ENCODE data around the gene SHROOM4.

SHROOM4 gene

GRCh38 chrX:50813843-50814661 lies at the start of gene SHROOM4:
Gene SHROOM4, minus strand, starts transcription at chrX:50814194. Its CDS starts 176 bp downstream, at chrX:50814018.
- in situ Hi-C loops (cut with MboI; ENCODE audit: low sequenced_read_pairs) = no loop called here

DNA sequence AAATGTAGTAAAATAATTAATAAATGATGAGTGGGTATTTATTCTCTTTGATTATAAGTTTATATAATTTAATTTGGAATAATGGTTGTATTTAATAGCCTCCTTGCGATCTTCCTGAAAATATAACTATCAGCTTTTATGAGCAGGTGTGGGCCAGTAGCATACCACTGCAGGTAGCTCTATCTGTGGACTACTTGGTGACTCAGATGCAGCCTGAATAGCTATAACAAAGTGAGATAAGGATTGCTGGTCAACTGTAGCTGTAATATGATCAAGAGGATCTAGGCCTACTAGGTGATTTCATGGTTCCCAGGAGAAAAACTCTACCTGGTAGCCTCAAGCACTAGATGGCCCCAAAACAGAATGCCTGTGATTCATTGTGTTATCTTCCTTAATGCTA lies 49.5 kb upstream of the SHROOM4 start:
- in situ Hi-C loops (cut with MboI; ENCODE audit: low sequenced_read_pairs) = no loop called here

GRCh38 chrX:50860518-50860917 lies 46.5 kb upstream of the SHROOM4 start:
- in situ Hi-C loops (cut with MboI; ENCODE audit: low sequenced_read_pairs) = no loop called here

- in situ Hi-C loops (cut with MboI; ENCODE audit: low sequenced_read_pairs) = no loop called here
Measured at GRCh38 chrX:50858548-50858947, 44.6 kb upstream of the SHROOM4 start.

GRCh38 chrX:50853399-50853798 lies 39.4 kb upstream of the SHROOM4 start:
- in situ Hi-C loops (cut with MboI; ENCODE audit: low sequenced_read_pairs) = no loop called here

GRCh38 chrX:50852524-50852923 lies 38.5 kb upstream of the SHROOM4 start:
- in situ Hi-C loops (cut with MboI; ENCODE audit: low sequenced_read_pairs) = no loop called here

DNA sequence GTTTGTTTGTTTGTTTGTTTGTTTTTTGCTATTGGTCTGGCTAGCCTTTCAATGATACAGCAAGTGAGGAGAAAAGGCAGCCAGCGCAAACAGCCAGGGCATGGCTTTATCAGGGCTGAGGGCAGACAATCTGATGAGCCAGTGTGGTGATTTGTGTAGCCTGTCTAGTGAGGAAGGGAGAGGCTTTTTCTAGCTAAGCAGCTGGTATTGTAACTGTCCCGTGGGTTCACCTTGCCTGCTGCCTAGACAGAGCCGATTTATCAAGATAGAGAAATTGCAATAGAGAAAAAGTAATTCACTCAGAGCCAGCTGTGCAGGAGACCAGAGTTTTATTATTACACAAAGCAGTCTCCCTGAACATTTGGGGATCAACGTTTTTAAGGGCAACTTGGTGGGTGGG lies 28.2 kb upstream of the SHROOM4 start:
- in situ Hi-C loops (cut with MboI; ENCODE audit: low sequenced_read_pairs) = no loop called here

GRCh38 chrX:50839730-50840129 lies 25.7 kb upstream of the SHROOM4 start:
- in situ Hi-C loops (cut with MboI; ENCODE audit: low sequenced_read_pairs) = no loop called here

DNA sequence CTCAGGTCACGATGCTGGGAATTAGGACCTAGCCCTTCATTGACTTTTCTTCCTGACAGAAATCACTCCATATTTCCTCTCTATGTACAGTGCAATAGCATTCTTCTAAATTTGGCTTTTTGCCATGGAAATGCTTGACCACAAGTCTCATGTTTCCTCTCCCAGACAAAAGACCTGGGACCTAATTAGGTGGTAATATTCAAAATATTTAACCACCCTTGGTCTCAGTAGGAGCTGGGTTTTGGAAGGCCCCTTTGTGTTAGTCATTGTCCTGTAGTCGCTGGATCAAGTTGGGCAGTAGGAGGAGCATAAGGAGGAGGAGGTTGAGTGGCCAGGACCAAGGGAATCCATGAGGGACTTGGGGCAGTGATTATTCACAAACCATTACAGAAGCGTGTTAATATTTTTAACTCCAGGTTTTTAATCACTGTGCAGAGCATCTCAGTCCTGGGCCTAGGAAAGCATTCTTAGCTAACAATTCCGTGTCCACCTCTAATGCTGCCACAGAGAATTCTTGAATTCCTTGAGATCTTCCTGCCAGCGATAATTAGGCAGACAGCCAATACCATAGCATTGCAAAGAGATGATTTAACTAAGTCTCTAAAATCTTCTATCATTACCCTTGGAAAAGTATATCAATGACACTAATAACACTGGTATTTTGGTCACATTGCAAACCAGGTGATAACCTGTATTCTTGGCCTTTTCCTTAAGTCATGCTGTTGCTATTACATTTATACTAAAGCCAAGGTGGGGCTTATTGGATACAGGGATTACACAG lies 25.0 kb upstream of the SHROOM4 start:
- in situ Hi-C loops (cut with MboI; ENCODE audit: low sequenced_read_pairs) = no loop called here

GRCh38 chrX:50827996-50828395 lies 14.0 kb upstream of the SHROOM4 start:
- in situ Hi-C loops (cut with MboI; ENCODE audit: low sequenced_read_pairs) = no loop called here

- in situ Hi-C loops (cut with MboI; ENCODE audit: low sequenced_read_pairs) = no loop called here
Measured at GRCh38 chrX:50825825-50826224, 11.8 kb upstream of the SHROOM4 start.

DNA sequence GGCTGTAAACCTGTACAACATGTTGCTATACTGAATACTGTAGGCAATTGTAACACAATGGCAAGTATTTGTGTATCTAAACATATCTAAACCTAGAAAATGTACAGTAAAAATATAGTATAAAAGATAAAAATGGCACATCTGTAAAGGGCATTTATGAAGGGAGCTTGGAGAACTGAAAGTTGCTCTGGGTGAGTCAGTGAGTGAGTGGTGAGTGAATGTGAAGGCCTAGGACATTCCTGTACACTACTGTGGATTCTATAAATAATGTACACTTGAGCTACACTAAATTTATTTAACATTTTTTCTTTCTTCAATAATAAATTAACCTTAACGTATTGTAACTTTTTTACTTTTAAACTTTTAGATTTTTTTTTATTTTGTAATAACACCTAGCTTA lies 5.0 kb upstream of the SHROOM4 start:
- in situ Hi-C loops (cut with MboI; ENCODE audit: low sequenced_read_pairs) = no loop called here

DNA sequence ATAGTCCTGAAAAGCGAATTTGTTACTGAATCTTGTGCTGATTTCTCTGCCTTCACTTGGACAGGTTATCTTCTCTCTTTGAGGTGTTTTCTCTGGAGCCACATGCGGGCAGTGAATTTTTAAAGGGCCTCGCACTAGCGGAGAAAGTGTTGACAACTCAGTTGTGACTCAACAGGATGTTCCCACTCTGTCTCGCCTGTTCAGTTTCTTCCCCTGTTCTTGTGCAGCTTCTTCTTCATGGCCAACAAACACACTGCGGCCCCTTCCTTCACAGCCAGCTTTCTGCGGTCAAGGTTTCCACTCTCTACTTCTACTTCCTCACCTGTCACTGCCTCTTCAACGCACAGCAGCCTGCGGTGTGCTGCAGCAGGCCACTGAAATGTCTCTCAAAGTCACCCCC lies 1.1 kb upstream of the SHROOM4 start:
- in situ Hi-C loops (cut with MboI; ENCODE audit: low sequenced_read_pairs) = no loop called here

GRCh38 chrX:50814701-50815100 lies 707 bp upstream of the SHROOM4 start:
- in situ Hi-C loops (cut with MboI; ENCODE audit: low sequenced_read_pairs) = no loop called here

GRCh38 chrX:50812995-50813842 lies 775 bp downstream of the SHROOM4 start:
- in situ Hi-C loops (cut with MboI; ENCODE audit: low sequenced_read_pairs) = no loop called here

DNA sequence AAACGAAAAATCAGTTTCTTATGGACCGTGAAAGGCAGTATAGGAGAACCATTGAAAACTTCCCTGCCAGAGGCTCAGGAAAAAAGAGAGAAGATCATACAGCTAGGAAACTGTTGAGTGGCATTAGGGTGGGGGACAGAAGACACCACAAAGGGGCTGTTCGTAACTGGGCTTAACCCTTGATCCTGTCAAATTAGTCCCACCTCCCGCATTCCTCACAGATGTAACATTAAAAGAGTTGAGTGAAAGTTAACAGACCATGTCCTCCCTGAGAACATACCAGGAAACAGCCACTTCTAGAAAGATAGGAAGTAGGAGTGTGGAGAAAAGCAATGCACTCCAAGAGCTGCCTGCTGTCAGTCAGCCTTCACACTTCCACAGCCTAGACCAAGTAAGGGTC lies 8.7 kb downstream of the SHROOM4 start:
- in situ Hi-C loops (cut with MboI; ENCODE audit: low sequenced_read_pairs) = no loop called here

GRCh38 chrX:50801135-50801534 lies 12.9 kb downstream of the SHROOM4 start:
- in situ Hi-C loops (cut with MboI; ENCODE audit: low sequenced_read_pairs) = no loop called here

GRCh38 chrX:50799531-50799961 lies 14.4 kb downstream of the SHROOM4 start:
- in situ Hi-C loops (cut with MboI; ENCODE audit: low sequenced_read_pairs) = no loop called here

DNA sequence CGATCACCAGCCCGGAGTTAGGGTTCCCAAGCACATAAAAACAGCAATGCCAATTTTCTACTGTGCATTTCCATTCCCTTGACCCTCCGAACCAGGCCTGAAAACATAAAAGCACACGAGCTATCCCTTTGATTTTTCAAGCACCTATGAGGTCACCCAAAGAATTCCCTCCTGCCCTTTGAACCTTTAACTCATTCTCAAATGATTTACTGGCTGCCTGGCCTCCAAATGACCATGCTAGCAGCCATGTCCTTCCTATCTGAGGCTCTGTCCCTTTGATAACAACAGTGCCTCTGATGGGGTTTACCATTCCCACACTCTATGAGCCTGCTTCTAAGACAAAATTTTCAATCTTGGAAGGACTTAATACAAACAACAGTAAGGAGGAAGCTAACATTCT lies 15.2 kb downstream of the SHROOM4 start:
- in situ Hi-C loops (cut with MboI; ENCODE audit: low sequenced_read_pairs) = no loop called here

- in situ Hi-C loops (cut with MboI; ENCODE audit: low sequenced_read_pairs) = no loop called here
Measured at GRCh38 chrX:50787099-50787498, 26.9 kb downstream of the SHROOM4 start.

- in situ Hi-C loops (cut with MboI; ENCODE audit: low sequenced_read_pairs) = no loop called here
Measured at GRCh38 chrX:50780144-50780543, 33.9 kb downstream of the SHROOM4 start.

All from HL-60/S4 treated with phorbol 12-myristate 13-acetate at 8.2 ng/mL for 4 days and 3 days (cell line).